ENCODE results near the gene JOSD1. TPM values are rescaled to one million over a fixed set of nuclear protein-coding genes. Genes with fewer than 3 reads are reported as not detected.

Gene JOSD1
- total and polyA plus RNA-seq, 10 of the 15 experiments (the other 5 are each of a cell fraction or from before 2014, with no cell fraction given), result 6.2 to 54.6 (median 40.5) TPM

DNA sequence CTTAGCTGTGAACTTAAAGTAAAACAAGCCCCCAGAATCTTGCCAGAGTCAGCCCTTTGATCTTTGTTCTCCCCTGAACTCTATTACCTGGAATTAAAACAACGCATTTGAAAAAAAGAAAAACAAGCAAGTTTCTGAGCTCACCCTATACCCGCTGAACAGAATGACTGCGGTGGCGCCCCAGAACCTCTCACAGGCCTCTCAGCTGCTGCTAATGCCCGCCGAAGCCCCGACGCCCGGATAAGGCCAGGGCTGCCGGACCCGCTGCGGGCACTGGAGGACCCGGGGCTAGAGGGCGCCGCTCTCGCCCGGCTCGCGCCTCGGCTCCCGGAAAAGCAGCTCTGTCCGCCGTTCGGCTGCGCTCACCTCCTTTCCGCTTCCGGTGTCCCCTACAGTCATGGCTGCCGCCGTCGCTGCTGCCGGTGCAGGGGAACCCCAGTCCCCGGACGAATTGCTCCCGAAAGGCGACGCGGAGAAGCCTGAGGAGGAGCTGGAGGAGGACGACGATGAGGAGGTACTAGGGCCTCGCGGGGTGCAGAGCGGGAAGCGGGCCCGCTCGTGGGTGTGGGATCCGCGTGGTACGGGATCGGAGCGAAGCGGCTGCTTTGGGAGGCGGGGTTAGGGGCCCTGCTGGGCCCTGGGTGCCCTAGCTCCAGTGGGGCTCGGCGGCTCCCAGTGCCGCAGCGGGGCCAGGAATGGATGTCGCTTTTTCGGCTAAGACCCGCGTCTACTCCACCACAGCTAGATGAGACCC is 19.0 kb downstream of the JOSD1 start, which contains the start of gene TOMM22 (continued):
- TF ChIP-seq MEF2A (IDR thresholded peaks at IDR 0.05; ENCODE audit: insufficient read depth, low read depth, low read length), result peak; percentile 59; the same call in 1 of the 2 replicates
- TF ChIP-seq, protein P1, sequence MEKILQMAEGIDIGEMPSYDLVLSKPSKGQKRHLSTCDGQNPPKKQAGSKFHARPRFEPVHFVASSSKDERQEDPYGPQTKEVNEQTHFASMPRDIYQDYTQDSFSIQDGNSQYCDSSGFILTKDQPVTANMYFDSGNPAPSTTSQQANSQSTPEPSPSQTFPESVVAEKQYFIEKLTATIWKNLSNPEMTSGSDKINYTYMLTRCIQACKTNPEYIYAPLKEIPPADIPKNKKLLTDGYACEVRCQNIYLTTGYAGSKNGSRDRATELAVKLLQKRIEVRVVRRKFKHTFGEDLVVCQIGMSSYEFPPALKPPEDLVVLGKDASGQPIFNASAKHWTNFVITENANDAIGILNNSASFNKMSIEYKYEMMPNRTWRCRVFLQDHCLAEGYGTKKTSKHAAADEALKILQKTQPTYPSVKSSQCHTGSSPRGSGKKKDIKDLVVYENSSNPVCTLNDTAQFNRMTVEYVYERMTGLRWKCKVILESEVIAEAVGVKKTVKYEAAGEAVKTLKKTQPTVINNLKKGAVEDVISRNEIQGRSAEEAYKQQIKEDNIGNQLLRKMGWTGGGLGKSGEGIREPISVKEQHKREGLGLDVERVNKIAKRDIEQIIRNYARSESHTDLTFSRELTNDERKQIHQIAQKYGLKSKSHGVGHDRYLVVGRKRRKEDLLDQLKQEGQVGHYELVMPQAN (conservative IDR thresholded peaks at IDR 0.05), result peak; percentile 93
- no peak for TF ChIP-seq MEF2B (IDR thresholded peaks at IDR 0.05; ENCODE audit: partially characterized antibody, poor library complexity, severe bottlenecking)
- TF ChIP-seq POLR2AphosphoS5 (IDR thresholded peaks at IDR 0.05; ENCODE audit: low read length), result peak; percentile 93
- TF ChIP-seq STAT1 (conservative IDR thresholded peaks at IDR 0.05), result 0 out of 2 replicates have a peak, but pooled peaks have one; percentile 72
- TF ChIP-seq NFXL1 (IDR thresholded peaks at IDR 0.05; ENCODE audit: borderline replicate concordance), result no peak
- TF ChIP-seq, protein P2, sequence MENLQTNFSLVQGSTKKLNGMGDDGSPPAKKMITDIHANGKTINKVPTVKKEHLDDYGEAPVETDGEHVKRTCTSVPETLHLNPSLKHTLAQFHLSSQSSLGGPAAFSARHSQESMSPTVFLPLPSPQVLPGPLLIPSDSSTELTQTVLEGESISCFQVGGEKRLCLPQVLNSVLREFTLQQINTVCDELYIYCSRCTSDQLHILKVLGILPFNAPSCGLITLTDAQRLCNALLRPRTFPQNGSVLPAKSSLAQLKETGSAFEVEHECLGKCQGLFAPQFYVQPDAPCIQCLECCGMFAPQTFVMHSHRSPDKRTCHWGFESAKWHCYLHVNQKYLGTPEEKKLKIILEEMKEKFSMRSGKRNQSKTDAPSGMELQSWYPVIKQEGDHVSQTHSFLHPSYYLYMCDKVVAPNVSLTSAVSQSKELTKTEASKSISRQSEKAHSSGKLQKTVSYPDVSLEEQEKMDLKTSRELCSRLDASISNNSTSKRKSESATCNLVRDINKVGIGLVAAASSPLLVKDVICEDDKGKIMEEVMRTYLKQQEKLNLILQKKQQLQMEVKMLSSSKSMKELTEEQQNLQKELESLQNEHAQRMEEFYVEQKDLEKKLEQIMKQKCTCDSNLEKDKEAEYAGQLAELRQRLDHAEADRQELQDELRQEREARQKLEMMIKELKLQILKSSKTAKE (IDR thresholded peaks at IDR 0.05; ENCODE audit: low read depth, poor library complexity, severe bottlenecking), result no peak
- no peak for TF ChIP-seq MTA2 (IDR thresholded peaks at IDR 0.05; ENCODE audit: low read depth)
- TF ChIP-seq, protein P3, sequence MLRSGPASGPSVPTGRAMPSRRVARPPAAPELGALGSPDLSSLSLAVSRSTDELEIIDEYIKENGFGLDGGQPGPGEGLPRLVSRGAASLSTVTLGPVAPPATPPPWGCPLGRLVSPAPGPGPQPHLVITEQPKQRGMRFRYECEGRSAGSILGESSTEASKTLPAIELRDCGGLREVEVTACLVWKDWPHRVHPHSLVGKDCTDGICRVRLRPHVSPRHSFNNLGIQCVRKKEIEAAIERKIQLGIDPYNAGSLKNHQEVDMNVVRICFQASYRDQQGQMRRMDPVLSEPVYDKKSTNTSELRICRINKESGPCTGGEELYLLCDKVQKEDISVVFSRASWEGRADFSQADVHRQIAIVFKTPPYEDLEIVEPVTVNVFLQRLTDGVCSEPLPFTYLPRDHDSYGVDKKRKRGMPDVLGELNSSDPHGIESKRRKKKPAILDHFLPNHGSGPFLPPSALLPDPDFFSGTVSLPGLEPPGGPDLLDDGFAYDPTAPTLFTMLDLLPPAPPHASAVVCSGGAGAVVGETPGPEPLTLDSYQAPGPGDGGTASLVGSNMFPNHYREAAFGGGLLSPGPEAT (IDR thresholded peaks at IDR 0.05; ENCODE audit: low read depth), result peak; percentile 100
- TF ChIP-seq, protein P4, sequence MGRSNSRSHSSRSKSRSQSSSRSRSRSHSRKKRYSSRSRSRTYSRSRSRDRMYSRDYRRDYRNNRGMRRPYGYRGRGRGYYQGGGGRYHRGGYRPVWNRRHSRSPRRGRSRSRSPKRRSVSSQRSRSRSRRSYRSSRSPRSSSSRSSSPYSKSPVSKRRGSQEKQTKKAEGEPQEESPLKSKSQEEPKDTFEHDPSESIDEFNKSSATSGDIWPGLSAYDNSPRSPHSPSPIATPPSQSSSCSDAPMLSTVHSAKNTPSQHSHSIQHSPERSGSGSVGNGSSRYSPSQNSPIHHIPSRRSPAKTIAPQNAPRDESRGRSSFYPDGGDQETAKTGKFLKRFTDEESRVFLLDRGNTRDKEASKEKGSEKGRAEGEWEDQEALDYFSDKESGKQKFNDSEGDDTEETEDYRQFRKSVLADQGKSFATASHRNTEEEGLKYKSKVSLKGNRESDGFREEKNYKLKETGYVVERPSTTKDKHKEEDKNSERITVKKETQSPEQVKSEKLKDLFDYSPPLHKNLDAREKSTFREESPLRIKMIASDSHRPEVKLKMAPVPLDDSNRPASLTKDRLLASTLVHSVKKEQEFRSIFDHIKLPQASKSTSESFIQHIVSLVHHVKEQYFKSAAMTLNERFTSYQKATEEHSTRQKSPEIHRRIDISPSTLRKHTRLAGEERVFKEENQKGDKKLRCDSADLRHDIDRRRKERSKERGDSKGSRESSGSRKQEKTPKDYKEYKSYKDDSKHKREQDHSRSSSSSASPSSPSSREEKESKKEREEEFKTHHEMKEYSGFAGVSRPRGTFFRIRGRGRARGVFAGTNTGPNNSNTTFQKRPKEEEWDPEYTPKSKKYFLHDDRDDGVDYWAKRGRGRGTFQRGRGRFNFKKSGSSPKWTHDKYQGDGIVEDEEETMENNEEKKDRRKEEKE (IDR thresholded peaks at IDR 0.05), result no peak
- no peak for TF ChIP-seq RFX5 (IDR thresholded peaks at IDR 0.05; ENCODE audit: low read depth, low read length)
- peak; percentile 99; the same call in 1 of the 2 replicates for TF ChIP-seq HDAC2 (IDR thresholded peaks at IDR 0.05)
- no peak for TF ChIP-seq PAX5 (IDR thresholded peaks at IDR 0.05; ENCODE audit: borderline replicate concordance, low read depth, low read length)
- no peak for TF ChIP-seq YBX1 (IDR thresholded peaks at IDR 0.05)
- peak; percentile 48; the same call in 1 of the 2 replicates for TF ChIP-seq NFIC (IDR thresholded peaks at IDR 0.05; ENCODE audit: low read depth, low read length)
- TF ChIP-seq RBBP5 (conservative IDR thresholded peaks at IDR 0.05), result peak; percentile 87; the same call in 1 of the 2 replicates
- peak; percentile 46; the same call in 1 of the 2 replicates for TF ChIP-seq BACH1 (IDR thresholded peaks at IDR 0.05; ENCODE audit: borderline replicate concordance)
- TF ChIP-seq BRCA1 (IDR thresholded peaks at IDR 0.05; ENCODE audit: low read depth, low read length), result no peak
- TF ChIP-seq TCF7 (IDR thresholded peaks at IDR 0.05; ENCODE audit: borderline replicate concordance), result no peak
- no peak for TF ChIP-seq RAD21 (IDR thresholded peaks at IDR 0.05; ENCODE audit: insufficient read depth, low read depth, low read length)
- TF ChIP-seq ASH2L (IDR thresholded peaks at IDR 0.05; ENCODE audit: borderline replicate concordance, low read depth), result peak; percentile 84; the same call in 1 of the 2 replicates
- TF ChIP-seq JUNB (IDR thresholded peaks at IDR 0.05), result no peak
